ENCODE data around the gene CDH1. TPM values are rescaled to one million over a fixed set of nuclear protein-coding genes. Genes with fewer than 3 reads are reported as not detected.

The CDH1 gene
- total and polyA plus RNA-seq, 2 donors from 2014 or later, result 47.0 to 149 TPM

DNA sequence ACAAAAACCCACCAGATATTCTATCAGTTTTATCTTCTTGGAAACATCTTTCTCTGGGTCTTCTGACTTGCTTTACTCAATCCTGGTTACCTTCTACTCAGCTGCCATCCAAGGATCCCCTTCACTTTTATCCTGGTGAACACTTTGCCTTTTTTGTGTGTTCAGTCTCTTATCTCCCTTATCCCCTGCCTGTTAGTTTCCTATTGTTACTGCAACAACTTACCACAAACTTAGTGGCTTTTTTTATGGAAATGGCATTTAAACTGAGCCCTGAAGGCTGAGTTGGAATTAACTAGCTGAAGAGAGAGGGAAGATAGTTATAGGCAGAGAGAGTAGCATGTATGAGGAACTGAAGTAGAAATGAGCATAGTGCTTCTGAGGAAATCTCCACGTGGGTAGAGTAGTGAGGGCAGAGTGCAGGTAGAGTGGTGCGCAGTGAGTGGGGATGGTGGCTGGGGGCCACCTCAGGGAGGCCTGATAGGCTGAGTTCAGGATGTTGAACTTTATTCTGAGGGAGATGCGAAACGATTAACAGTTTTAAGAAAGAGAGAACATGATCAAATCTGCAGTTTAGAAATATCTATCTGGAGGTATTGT lies 132.5 kb downstream of the CDH1 start:
- H3K4me1 ChIP-seq (ENCODE audit: control insufficient read depth in 2 of 3, insufficient read depth in 2 of 3, low read depth in 1 of 3, low read length in 3 of 3), result no peaks in the 10 kb centered on the region
- intact Hi-C loops (cut with DNase I), result no loop called here
- no peak for DNase-seq
- TF ChIP-seq, protein P1, sequence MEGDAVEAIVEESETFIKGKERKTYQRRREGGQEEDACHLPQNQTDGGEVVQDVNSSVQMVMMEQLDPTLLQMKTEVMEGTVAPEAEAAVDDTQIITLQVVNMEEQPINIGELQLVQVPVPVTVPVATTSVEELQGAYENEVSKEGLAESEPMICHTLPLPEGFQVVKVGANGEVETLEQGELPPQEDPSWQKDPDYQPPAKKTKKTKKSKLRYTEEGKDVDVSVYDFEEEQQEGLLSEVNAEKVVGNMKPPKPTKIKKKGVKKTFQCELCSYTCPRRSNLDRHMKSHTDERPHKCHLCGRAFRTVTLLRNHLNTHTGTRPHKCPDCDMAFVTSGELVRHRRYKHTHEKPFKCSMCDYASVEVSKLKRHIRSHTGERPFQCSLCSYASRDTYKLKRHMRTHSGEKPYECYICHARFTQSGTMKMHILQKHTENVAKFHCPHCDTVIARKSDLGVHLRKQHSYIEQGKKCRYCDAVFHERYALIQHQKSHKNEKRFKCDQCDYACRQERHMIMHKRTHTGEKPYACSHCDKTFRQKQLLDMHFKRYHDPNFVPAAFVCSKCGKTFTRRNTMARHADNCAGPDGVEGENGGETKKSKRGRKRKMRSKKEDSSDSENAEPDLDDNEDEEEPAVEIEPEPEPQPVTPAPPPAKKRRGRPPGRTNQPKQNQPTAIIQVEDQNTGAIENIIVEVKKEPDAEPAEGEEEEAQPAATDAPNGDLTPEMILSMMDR (IDR thresholded peaks at IDR 0.05; ENCODE audit: borderline replicate concordance, extremely low read depth, insufficient read depth), result no peak
- no peaks in the 10 kb centered on the region for H3K9me3 ChIP-seq (ENCODE audit: control insufficient read depth in 2 of 3, insufficient read depth in 1 of 3, low read length in 3 of 3)
- H3K27me3 ChIP-seq (ENCODE audit: control insufficient read depth, insufficient read depth, low read length), result no peaks in the 10 kb centered on the region
- no peak overlapping the region for H3K4me3 ChIP-seq (ENCODE audit: low read length in 3 of 3)
- no peak overlapping the region for H3K27ac ChIP-seq (ENCODE audit: low read depth in 2 of 2, low read length in 2 of 2)
- H3K36me3 ChIP-seq (ENCODE audit: control insufficient read depth in 2 of 3, insufficient read depth in 3 of 3, low read length in 3 of 3), result no peaks in the 10 kb centered on the region
- H3K9ac ChIP-seq (ENCODE audit: low read length in 3 of 3), result no peak overlapping the region
- no peak for FAIRE-seq

DNA sequence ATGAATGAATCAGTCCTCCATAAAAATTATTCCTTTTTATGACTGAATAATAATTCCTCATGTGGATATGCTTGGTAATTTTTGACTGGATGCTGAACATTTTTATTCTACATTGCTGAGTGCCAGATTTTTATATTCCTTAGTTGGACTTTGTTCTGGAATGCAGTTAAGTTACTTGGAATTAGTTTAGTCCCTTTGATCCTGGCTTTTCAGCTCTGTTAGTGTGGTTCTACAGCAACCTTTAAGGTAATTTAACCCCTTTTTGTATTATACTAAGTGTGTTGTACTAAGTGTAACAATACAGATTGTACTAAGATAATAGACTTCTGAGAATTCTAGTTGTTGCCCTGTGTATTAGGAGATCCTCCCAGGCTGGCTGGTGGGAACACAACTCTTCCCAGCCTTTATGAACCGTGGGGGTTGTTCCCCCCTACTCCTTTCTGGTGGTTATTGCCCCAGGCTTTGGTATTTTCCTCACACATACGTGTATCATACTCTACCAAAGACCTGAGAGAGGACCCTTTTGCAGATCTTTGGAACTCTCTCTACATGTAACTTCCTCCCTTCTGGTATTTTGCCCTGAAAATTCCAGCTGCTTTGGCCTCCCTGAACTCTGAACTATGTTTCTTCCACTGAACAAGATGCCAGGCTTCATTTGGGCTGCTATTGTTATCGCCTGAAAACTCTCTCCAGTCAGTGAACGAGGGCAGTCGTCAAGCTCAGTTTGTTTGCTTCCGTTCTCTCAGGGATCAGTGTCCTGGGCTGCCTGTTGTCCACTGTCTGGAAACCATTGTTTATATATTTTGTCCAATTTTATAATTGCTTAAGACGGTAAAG lies 136.8 kb downstream of the CDH1 start:
- Histone ChIP-seq H3K9ac (ENCODE audit: low read length in 3 of 3) (no peak overlapping the region), H3K27ac (ENCODE audit: low read depth in 2 of 2, low read length in 2 of 2) (peak overlapping the region in 1 of 2 donors; percentile 68), H3K27me3 (ENCODE audit: control insufficient read depth, insufficient read depth, low read length) (no peaks in the 10 kb centered on the region), H3K4me1 (ENCODE audit: control insufficient read depth in 2 of 3, insufficient read depth in 2 of 3, low read depth in 1 of 3, low read length in 3 of 3) (no peaks in the 10 kb centered on the region), H3K4me3 (ENCODE audit: low read length in 3 of 3) (peak overlapping the region in 1 of 3 donors; percentile 10), H3K36me3 (ENCODE audit: control insufficient read depth in 2 of 3, insufficient read depth in 3 of 3, low read length in 3 of 3) (peaks cover 0 to 7% (median 0%) of the 10 kb centered on the region in 3 donors), H3K9me3 (ENCODE audit: control insufficient read depth in 2 of 3, insufficient read depth in 1 of 3, low read length in 3 of 3) (no peaks in the 10 kb centered on the region)
- peak in 2 of 5 donors; percentile 14 to 20 for DNase-seq
- FAIRE-seq, result peak; percentile 29
- intact Hi-C loops (cut with DNase I), result no loop called here
- TF ChIP-seq, protein P1 (IDR thresholded peaks at IDR 0.05; ENCODE audit: borderline replicate concordance, extremely low read depth, insufficient read depth), result no peak

GRCh38 chr16:68875871-68876270 lies 138.8 kb downstream of the CDH1 start:
- no peak for FAIRE-seq
- H3K9me3 ChIP-seq (ENCODE audit: control insufficient read depth in 2 of 3, insufficient read depth in 1 of 3, low read length in 3 of 3), result no peaks in the 10 kb centered on the region
- H3K4me1 ChIP-seq (ENCODE audit: control insufficient read depth in 2 of 3, insufficient read depth in 2 of 3, low read depth in 1 of 3, low read length in 3 of 3), result no peaks in the 10 kb centered on the region
- intact Hi-C loops (cut with DNase I), result no loop called here
- H3K27me3 ChIP-seq (ENCODE audit: control insufficient read depth, insufficient read depth, low read length), result no peaks in the 10 kb centered on the region
- DNase-seq, result no peak
- no peak overlapping the region for H3K27ac ChIP-seq (ENCODE audit: low read depth in 2 of 2, low read length in 2 of 2)
- no peak overlapping the region for H3K4me3 ChIP-seq (ENCODE audit: low read length in 3 of 3)
- H3K36me3 ChIP-seq (ENCODE audit: control insufficient read depth in 2 of 3, insufficient read depth in 3 of 3, low read length in 3 of 3), result peaks cover 0 to 10% (median 3%) of the 10 kb centered on the region in 3 donors
- H3K9ac ChIP-seq (ENCODE audit: low read length in 3 of 3), result no peak overlapping the region
- TF ChIP-seq, protein P1 (IDR thresholded peaks at IDR 0.05; ENCODE audit: borderline replicate concordance, extremely low read depth, insufficient read depth), result no peak

Data from kidney (tissue), 14 donors.